HG03571 (cell line): Measurements from ENCODE around the gene MAP2.

Experiments used
- ATAC-seq: cut with Tn5 transposase; IDR thresholded peaks from one replicate; pipeline ENCODE4 v1.9.1; 2021; ENCODE audit not compliant: unreplicated experiment

Gene MAP2

DNA sequence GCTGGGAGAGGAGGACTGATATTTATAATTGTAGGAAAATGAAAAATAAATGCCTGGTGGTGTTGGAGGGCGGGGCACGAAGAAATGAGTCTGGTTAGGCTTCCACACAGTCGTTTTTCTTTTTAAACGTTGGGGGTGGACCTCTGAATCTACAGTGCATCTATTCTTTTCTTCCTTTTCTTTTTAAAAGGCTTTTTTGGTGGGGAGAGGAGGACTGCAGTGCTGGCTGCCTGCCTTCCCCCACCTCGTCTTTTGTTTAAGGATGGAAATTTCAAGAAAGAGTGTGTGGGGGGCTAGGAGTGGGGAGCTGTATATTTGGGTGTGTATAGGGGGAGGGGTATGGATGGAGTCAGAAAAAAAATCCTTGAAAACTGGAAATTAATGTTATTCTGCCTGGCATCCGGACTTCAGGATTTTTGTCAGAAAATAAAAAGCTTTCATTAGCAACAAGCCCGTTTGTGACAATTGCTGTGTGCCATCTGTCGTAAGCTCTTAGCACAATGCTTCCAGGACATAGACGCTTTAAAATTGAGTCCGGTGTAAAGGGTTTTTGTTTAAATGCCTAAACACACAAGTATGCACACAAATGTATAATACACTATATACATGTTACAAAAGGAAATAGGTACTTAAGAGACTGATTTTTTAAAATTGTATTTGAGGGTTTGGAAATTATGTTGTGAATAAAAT is 1.1 kb downstream of the MAP2 start:
- no peak for ATAC-seq

DNA sequence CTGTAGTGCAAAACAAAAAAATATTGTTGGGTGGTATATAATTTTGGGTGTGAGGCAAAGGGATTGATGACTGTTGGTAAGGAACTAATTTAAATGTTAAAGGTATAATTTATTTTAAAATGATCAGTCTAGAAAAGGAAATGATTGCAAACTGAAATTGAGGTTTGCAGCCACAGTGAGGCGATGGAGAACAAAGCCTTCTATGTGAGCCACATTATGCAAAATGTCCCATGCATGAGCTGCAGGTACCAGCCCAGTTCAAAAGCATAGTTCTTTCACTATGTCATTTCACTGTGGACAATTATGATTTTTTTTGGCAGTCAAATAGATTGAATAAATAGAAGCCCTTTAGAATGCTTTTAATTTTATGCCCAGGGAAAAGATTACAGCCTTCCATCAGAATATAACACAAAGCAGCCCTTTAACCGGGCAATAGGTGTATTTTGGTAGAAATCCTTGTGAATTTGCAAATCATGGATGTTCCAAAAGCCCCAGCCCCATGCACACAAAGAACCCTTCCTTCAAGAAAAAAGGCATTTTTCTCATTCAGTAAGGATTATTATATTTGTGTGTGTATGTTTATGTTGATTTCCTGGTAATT is 1.7 kb downstream of the MAP2 start:
- peak; percentile 30 for ATAC-seq

DNA sequence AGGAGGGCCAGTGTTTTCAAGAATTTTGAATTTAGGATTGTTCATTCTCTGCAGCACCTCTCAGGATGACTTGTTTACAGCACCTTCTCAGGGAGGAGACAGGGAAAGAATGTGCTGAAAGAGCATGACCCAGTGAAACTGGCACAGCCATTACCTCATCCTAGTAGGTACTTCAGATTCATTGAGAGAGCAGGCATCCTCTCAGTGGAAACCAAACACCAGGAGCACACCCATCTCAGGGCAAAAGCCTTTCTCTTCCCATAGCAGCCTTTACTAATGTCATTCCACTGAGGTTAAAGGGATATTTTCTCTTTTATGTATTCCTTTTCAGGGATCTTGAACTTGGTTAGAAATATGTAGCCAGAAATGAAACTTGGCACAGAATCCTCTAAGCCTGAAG is 2.6 kb downstream of the MAP2 start:
- no peak for ATAC-seq

DNA sequence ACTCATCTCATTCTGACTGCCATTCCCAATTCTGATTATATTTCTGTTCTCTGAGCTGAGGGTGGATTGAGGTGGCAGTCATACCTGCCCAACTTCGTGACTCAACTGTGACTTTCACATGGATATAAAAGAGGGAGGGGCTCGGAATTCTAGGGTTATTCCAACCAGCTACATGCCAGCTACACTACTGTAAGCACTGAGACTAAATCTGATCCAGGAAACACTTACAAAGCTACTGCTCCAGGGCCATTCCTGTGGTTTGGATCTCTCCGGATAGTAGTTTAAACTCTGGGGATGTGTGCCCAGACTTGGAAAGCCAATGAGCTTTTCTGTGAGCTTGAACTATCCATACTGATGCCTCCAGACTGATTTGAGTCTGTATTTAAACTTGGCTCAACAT is 7.9 kb downstream of the MAP2 start:
- ATAC-seq: no peak

DNA sequence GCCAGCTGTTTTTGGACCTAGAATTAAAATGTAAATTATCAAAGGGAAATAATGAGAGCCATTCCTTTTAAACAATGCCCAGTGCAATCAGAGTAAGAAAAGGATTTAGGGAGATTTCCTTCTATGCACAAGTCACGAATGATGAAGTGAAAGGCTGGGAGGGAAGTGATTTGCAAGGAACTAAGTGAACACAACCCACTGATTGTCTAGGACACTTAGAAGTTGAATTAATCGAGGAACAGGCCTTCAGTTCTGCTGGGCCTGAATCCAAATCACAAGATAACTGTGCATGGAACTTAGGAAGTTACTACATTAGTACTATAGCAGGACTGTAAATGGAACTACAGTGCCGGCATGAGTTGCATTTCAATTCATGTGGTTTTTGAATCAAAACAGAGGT is 17.7 kb downstream of the MAP2 start:
- ATAC-seq: no peak

DNA sequence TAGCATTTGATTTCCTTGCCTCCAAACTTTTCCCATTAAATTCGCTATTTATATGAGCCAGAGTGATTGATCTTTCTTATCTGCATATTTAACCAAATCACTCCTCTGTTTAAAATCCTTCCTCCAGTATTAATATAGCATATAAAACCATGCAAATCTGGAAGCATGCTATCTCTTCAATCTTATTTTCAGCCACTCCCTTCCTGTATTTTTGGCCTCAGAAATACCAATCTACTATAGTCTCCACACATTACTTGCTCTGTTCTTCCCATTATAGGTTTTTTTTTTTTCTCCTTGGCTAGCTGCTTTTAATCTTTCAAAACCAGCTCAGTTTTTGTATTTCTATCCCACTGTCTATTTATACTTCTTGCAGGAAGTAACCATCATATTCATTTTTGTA is 19.1 kb downstream of the MAP2 start:
- no peak for ATAC-seq

DNA sequence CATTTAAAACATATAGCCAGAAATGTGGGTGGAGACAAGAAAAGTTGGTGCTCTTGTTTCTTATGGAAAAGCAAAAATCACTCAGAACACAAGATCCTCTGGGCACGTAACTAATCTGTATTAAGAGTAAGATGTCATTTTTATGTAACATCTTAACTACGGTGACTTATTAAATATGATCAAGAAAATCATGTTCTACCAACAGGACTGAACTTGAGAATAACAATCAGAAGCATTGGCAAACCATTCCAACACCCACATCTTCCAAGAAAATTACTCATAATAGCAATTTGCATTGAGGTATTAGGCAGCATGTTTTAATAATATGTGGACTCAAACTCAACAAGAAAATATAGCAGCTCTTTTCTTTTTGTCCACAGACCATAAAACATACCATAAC is 21.6 kb downstream of the MAP2 start:
- ATAC-seq: no peak

DNA sequence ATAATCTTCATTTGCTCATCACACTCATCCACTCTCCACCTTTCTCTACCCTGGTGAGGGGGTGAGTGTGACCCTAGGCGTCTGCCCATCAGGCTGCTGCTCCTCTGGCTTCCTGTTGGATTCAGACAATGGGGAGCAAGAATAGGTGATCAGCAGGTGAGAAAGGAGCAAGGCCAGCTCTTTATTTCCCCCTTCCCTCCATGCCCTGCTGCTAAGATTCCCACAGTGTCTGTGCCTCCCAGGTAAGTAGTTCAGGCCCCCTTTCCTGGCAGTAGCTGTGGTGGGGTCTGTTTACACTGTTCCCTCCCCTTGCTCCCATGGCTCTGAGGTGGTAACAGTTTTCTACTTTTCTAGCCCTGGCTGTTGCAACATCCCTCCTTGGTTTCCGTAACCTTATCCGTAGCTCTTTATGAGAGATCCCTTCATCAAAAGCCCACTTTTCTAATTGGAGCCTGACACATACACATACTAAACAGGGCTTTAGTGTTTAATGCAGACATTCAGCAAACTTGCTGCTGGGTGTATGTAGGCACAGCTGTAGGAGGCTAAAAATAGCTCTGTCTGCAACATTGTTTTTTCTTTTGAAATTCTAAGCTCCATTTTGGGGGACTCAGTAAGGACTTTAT is 27.5 kb downstream of the MAP2 start:
- ATAC-seq: no peak

DNA sequence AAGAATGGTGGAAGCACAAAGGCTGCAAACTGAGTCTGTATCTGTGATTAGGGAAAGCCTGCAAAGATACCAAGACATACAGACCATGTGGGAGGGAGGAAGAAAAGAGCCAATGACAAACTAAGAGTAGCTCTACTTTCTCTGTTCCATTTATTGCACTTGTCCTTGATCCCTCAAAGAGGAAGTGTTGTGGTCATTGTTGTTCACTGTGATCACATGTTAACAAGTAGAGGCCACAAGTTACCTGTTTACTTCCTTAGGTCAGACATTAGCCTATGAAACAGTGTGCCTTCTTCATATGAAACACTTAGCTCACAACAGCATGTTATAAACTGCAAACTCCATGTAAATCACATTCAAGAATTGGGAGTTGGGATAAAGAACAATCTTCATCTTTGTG is 32.6 kb downstream of the MAP2 start:
- ATAC-seq: no peak

DNA sequence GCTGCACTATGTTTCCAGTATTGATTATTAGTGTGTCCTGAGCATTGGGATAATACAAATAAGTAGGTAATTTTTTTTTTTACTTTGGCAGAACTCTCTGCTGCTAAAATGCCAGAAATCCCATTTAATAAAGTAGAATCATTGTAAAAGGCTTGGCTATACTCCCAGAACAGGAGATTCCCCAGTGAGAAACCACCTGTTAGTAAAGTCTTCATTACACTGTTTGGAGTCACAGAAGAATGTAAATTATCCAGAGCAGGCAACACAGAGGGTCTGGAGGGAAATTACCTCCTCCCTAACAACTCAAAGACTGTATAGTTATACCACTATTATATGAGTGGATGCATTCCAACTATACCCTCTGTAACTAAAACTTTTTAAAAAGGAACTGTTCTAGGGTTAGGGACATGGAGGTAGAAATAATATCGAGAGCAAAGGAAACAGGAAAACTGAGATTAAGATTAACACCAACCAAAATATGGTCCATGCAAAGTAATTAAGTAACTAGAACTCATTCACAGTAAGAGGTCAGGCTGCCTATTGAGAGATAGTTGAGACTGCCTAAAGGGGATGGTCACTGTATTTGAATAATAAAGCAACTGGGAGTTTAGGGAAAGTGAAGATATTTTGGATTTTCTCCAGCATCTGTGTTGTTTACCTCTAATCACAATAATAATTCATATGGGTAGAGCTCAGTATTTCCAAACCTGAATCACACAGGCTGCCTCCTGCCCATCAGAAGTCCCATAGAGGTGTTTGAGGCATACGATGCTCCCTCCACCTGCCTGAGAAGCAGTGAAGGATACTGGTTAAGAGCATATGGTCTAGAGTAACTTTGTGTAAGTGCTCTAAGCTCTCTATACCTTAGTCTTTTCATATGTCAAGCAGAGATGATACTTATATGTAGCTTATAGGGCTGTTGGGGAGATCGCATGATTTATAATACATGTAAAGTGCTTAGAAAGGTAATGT is 34.4 kb downstream of the MAP2 start:
- no peak for ATAC-seq

DNA sequence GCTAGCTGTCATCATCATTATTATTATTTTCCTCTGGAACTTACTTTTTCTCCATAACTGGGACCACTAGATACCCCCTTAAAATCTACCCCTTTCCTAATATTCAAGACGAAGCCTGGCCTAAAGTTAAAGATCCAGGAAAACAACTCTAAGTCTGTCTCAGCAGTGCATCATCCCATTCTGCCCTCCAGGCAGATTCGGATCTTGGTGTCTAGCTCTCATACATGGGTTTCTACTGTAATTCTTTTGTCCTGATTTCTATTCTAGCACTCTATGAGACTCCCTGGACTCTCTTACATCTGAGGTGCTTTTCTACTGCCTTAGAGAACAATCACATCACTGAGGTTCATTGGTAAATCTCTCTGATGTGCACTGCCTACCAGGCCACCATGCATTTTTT is 35.5 kb downstream of the MAP2 start:
- no peak for ATAC-seq

DNA sequence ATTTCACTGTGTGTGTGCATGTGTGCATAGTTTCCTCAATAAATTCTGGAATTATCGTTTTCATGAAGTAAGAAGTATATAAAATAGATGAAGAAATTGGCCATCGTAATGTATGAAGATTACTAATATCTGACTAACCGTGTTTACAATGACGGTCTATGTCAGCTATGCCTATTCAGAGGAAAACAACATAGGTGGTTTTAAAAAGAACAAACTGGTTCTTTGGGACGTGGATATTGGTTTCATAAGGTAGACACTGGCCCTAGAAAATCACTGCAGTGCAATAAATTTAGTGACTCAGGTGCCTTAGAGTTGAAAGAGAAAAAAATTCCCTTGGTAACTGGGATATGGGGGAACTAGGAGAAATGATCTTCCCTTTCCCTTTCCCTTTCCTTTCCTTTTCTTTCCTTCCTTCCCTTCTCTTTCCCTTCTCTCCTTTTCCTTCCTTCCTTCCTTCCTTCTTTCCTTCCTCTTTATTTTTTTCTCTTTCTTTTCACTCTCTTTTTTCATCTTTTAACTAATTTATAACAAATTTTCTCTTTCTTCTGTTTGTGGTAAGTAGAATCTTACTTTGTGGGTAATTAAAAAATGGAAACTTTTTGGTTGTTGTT is 36.4 kb downstream of the MAP2 start:
- no peak for ATAC-seq

DNA sequence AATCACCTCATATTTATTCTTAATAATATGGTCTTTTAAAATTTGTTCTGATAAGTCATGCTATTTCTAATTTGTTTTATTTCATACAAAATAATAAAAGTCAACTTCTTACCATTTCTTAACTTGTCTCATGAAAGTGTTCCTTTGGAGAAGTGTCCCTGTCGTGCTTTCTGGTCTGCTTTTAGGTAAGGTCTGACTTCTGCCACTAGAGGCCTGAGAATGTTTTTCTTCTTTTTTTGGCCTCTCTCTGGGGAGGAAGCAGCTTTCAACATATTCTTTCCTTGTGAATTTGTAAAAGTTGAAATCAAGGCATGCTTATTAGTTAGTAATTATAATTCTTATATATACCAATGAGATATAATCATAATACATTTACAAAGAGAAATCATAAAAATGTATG is 39.4 kb downstream of the MAP2 start:
- no peak for ATAC-seq

DNA sequence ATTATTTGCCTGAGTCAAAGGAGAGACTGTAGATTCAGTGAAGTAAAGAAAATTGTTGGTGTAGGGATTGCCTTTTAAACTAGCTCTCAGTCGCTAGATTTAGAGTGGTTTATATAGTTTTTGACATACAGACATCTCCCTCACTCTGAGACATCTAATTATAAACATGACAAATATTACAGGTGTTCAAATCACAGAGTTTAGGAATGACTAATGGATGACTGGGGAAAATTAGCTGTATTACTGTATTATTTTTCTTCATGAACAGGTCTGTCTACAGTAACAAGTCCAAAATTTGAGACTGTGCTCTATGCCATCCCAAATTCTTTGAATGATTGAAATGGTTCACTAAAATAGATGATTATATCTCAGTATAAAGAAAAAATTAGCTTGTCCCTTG is 40.0 kb downstream of the MAP2 start:
- ATAC-seq: no peak

DNA sequence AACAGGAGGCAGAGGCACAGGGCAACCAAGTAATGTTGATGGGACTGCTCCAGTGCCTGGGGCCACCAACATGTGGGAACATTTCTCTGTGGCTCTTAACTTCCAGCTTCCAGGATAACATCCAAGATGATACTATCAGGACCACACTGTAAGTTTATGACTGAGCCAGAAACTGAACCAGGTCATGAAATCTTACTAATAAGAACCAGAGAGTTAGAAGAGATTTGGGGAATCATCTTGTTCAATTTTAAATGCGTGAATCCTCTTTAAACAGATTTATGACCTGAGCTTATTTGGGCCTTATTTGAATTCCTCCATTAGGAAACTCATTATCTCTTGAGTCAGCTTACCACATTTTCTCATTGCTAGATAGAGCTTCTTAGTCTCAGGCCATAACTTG is 45.0 kb downstream of the MAP2 start:
- ATAC-seq: no peak

DNA sequence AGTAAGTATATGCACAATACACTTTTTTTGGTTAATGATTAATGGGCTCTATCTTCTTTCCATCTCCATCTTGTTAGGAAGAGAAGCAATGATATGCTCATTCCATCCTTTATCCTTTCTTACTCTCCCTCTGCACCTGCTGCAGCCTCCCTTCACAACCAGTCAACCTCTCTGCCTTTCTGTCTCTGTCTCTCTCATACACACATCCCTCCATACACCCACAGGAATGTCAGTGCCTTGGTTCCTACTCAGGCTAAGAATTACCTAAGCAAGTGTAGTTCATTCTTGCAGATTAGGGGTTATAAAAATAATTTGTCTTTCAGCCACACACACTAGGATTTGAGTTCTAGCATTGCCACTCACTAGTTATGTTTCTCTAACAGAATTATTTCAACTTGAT is 45.6 kb downstream of the MAP2 start:
- ATAC-seq: no peak

DNA sequence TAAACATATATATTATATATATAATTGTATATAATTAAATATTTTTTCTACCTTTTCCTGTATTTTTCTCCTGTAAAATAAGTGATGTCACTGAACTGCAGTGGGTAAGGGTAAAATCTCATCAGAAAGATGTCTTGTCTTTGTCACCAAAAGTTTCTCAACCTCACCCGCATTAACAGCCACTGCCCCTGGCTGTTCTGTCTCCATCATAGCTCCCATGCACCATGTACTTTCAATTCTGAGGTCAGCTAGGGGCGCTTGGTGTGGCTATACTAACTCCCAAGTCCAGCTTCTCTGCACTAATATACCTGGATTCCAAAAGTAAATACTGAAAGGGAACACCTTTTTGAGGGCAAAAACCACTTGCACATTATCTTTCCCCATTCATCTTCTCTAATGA is 46.6 kb downstream of the MAP2 start:
- ATAC-seq: no peak

DNA sequence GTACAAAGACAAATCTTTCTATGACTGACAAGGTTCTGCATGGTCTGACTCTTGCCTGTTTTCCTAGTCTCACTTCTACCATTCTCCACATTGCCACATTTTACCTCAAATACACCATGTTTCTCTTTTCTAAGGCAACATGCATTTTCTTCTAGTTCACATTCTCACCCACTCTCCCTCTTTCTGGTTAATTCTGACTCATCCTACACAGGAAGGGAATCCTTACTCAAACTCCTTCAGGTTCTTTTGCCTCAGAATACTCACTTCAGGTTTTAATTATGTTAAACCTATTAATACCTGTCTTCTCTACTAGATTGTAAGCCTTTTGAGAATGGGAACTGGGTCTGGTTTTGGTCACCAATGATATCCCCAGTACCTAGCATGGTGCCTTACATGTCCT is 47.2 kb downstream of the MAP2 start:
- ATAC-seq: no peak

DNA sequence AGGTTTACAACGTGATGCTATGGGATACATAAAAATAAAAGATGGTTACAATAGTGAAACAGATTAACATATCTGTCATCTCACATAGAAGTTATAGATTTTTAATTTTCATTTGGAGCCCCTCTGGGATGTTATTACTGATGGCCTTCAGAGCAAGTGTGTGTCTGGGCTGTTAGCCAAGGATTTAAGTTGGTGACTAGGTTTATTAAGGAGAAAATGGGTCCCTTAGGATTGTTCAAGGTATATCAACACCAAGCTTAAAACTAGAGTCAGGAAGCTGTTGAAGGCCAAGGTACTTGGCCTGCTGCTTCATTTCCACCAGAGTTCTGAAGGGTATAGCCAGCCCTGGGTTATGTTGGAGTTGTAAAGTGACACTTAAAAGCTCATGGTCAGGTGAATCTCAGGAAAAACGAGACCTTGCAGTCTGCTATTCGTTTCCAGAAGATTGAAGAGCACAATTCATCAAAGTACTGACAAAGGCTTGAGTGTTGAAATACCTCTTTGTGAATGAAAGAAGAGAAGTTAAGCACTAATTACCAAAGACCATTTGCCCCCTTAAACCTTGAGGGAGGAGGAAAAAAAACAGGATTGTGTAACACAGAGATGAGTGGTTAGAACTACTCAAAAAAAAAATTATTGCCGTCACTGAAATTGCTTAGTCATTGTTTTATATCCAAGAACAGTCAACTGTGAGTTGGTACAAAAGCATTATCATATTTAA is 48.4 kb downstream of the MAP2 start:
- ATAC-seq: no peak

DNA sequence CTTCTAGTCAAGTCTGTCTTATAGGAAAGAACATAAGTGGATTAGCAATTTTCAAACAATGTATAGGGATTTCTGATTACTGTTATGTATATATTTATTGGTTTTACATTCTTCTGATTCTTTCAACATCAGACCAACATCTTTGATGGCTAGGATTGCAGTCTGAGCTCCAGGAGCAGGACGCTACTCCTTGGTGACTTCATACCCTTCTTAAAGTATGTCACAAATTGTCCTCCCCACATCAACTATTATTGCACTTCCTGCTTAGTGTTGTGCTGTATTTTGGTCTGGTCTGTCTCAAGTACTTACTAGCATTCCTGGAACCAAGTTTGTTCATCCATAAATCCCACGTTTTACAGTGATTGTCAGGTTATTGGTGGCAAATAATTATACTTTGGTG is 49.0 kb downstream of the MAP2 start:
- ATAC-seq: no peak
